OCI-LY7 (cell line): ENCODE results near the gene IL17REL. TPM values are rescaled to one million over a fixed set of nuclear protein-coding genes. Genes with fewer than 3 reads are reported as not detected.
A peak's percentile ranks its signal among the peaks of the same experiment; 100 is the strongest.

Source experiments
- BruUV-seq: library from RNA; stranded (reverse); fragments of 400-500 nt; replicated peaks from 2 replicates; lab custom pipeline; 2021; lab: Mats Ljungman, UMichigan
- CTCF ChIA-PET: fragments of 300-600 bp; sonication (Branson Sonifier 250); formaldehyde crosslinking; loops from one replicate; lab custom pipeline; 2022; ENCODE audit warnings: antibody characterized with exemption; ENCODE audit not compliant: unreplicated experiment; lab: Charles Lee
- POLR2A ChIA-PET: fragments of 300-600 bp; sonication (Branson Sonifier 250); formaldehyde crosslinking; loops from one replicate; lab custom pipeline; 2022; ENCODE audit warnings: antibody characterized with exemption; lab: Charles Lee
- DNase-seq: peaks from one replicate; pipeline ENCODE4 v3.0.0-alpha.2; 2015; ENCODE audit warnings: low spot score
- H2AFZ ChIP-seq: fragments of 200-600 bp; sonication (generic), shearing (Covaris generic); 2 replicates; pipeline ENCODE4 v1.6.1; 2014; ENCODE audit warnings: mild to moderate bottlenecking, antibody characterized with exemption, low read length, moderate library complexity
- H3K27ac ChIP-seq: fragments of 200-600 bp; sonication (generic); 2 replicates; pipeline ENCODE4 v1.5.1; 2014; ENCODE audit warnings: mixed run types, low read depth, mild to moderate bottlenecking, moderate library complexity, low read length, inconsistent platforms; ENCODE audit not compliant: poor library complexity, severe bottlenecking
- H3K36me3 ChIP-seq: fragments of 200-600 bp; sonication (generic); 2 replicates; pipeline ENCODE4 v1.6.1; 2014; ENCODE audit warnings: mild to moderate bottlenecking, antibody characterized with exemption, low read length, moderate library complexity, mixed read lengths; ENCODE audit not compliant: insufficient read depth
- H3K4me1 ChIP-seq: fragments of 200-600 bp; sonication (generic); 2 replicates; pipeline ENCODE4 v1.5.1; 2014; ENCODE audit warnings: mild to moderate bottlenecking, low read length; ENCODE audit not compliant: insufficient read depth, poor library complexity, severe bottlenecking
- H3K4me2 ChIP-seq: fragments of 200-600 bp; sonication (generic); 2 replicates; pipeline ENCODE4 v1.6.1; 2014; ENCODE audit warnings: mild to moderate bottlenecking, low read length
- H3K4me3 ChIP-seq: fragments of 200-600 bp; sonication (generic); 2 replicates; pipeline ENCODE4 v1.5.1; 2014; ENCODE audit warnings: mild to moderate bottlenecking, low read depth, low read length; ENCODE audit not compliant: poor library complexity, severe bottlenecking
- H3K79me2 ChIP-seq: fragments of 200-600 bp; sonication (generic); 2 replicates; pipeline ENCODE4 v1.6.1; 2016; ENCODE audit warnings: low read depth, mild to moderate bottlenecking, low read length, moderate library complexity, mixed read lengths; ENCODE audit not compliant: insufficient read depth
- H3K9me2 ChIP-seq: fragments of 200-600 bp; sonication (generic); 2 replicates; pipeline ENCODE4 v1.6.1; 2016; ENCODE audit warnings: mild to moderate bottlenecking, low read length, mixed read lengths; ENCODE audit not compliant: insufficient read depth
- H3K9me3 ChIP-seq: fragments of 200-600 bp; sonication (generic); 2 replicates; pipeline ENCODE4 v1.6.1; 2014; ENCODE audit warnings: mild to moderate bottlenecking, mixed run types, low read length, mixed read lengths
- H4K20me1 ChIP-seq: fragments of 200-600 bp; sonication (generic); 2 replicates; pipeline ENCODE4 v1.6.1; 2014; ENCODE audit warnings: mild to moderate bottlenecking, antibody characterized with exemption, low read length, moderate library complexity, mixed read lengths; ENCODE audit not compliant: insufficient read depth
- CTCF ChIP-seq: fragments of 200-600 bp; sonication (generic); conservative IDR thresholded peaks from 2 replicates; pipeline ENCODE4 v1.5.1; 2014; ENCODE audit warnings: mild to moderate bottlenecking, antibody characterized with exemption, low read length, moderate library complexity, mixed read lengths
- EZH2phosphoT487 ChIP-seq: fragments of 200-600 bp; sonication (generic); IDR thresholded peaks from 2 replicates; pipeline ENCODE4 v1.6.1; 2018; ENCODE audit warnings: low read depth, borderline replicate concordance, mild to moderate bottlenecking, mixed run types, antibody characterized with exemption, low read length, moderate library complexity, mixed read lengths
- intact Hi-C: fragments of 100-400 bp; cut with micrococcal nuclease; formaldehyde crosslinking; loops from one replicate; pipeline ENCODE4 v1.10.0; 2022; ENCODE audit not compliant: unreplicated experiment
- total RNA-seq, 2 experiments: library from RNA; depleted of rRNA in 1 of 2; stranded (reverse); fragments of >200 nt in 1 of 2; shearing (Covaris generic) in 1 of 2; gene quantifications; 2 replicates each; pipeline ENCODE4 v1.2.3, GENCODE V29; 2014 to 2022

The IL17REL gene
- total RNA-seq, 2 experiments from 2014 or later, result 0.03 TPM; not detected in 1

GRCh38 chr22:49966774-49967705 lies 45.5 kb downstream of the IL17REL start:
- peaks cover 59% of the 10 kb centered on the region for H3K4me1 ChIP-seq
- H3K36me3 ChIP-seq, result peaks cover 34% of the 10 kb centered on the region
- no peak overlapping the region for H3K27ac ChIP-seq
- H3K4me3 ChIP-seq, result no peak overlapping the region
- H3K9me2 ChIP-seq, result no peaks in the 10 kb centered on the region
- ChIA-PET CTCF (interaction anchor here (0.6 kb wide), 2 partner anchors 36 to 167 kb away, joined by 3 to 4 read pairs; no protein-coding TSS in a partner anchor), POLR2A (no interaction called here)
- peak overlapping the region; percentile 26; the same call in 1 of the 2 replicates for H3K4me2 ChIP-seq
- 0 out of 2 replicates have a peak, but pooled peaks cover 4% of the 10 kb centered on the region for H4K20me1 ChIP-seq
- DNase-seq, result peak; percentile 51
- no peak overlapping the region for H2AFZ ChIP-seq
- intact Hi-C loops, result no loop called here
- no peak for TF ChIP-seq EZH2phosphoT487
- TF ChIP-seq CTCF, result no peak
- peaks cover 19% of the 10 kb centered on the region; the same call in 1 of the 2 replicates for H3K79me2 ChIP-seq
- BruUV-seq, result no TSS peak
- no peaks in the 10 kb centered on the region for H3K9me3 ChIP-seq

GRCh38 chr22:49966041-49966773 lies 46.4 kb downstream of the IL17REL start:
- no peak for TF ChIP-seq CTCF
- no peak for TF ChIP-seq EZH2phosphoT487
- Histone ChIP-seq H2AFZ (no peak overlapping the region), H3K9me2 (no peaks in the 10 kb centered on the region), H3K9me3 (no peaks in the 10 kb centered on the region), H3K36me3 (peaks cover 42% of the 10 kb centered on the region), H3K4me3 (no peak overlapping the region), H3K4me1 (peaks cover 53% of the 10 kb centered on the region), H3K27ac (no peak overlapping the region), H3K4me2 (peak overlapping the region; percentile 26; the same call in 1 of the 2 replicates), H4K20me1 (0 out of 2 replicates have a peak, but pooled peaks cover 4% of the 10 kb centered on the region), H3K79me2 (peaks cover 27% of the 10 kb centered on the region; the same call in 1 of the 2 replicates)
- CTCF ChIA-PET, result interaction anchor here (0.6 kb wide), 1 partner anchor 166 kb away, joined by 4 read pairs; no protein-coding TSS in a partner anchor
- BruUV-seq, result no TSS peak
- intact Hi-C loops, result no loop called here
- DNase-seq, result no peak
- POLR2A ChIA-PET, result no interaction called here
